Kidney (tissue), 22 donors: Measurements from ENCODE around the gene APPL1. TPM values are rescaled to one million over a fixed set of nuclear protein-coding genes. Genes with fewer than 3 reads are reported as not detected.

ENCODE experiments used
- DNase-seq, 5 donors: peaks; one replicate each; pipeline ENCODE4 v3.0.0-alpha.2; 2013 to 2020
- FAIRE-seq: peaks from 2 replicates; lab custom pipeline; 2012; peaks lifted over from hg19 to GRCh38; lab: Jason Lieb, UNC
- H3K27ac ChIP-seq, 2 donors: one replicate each; pipeline ENCODE4 v1.7.0; 2013; ENCODE audit warnings: low read depth in 2 of 2, low read length in 2 of 2, inconsistent platforms in 1 of 2
- H3K27me3 ChIP-seq: one replicate; pipeline ENCODE4 v1.7.1; 2013; ENCODE audit warnings: low read length, inconsistent platforms; ENCODE audit not compliant: control insufficient read depth, insufficient read depth
- H3K36me3 ChIP-seq, 3 donors: one replicate each; pipeline versions ENCODE4 v1.7.0 to v1.7.1; 2013; ENCODE audit warnings: low read length in 3 of 3, control low read depth in 1 of 3, inconsistent platforms in 1 of 3; ENCODE audit not compliant: insufficient read depth in 3 of 3, control insufficient read depth in 2 of 3
- H3K4me1 ChIP-seq, 3 donors: one replicate each; pipeline versions ENCODE4 v1.7.0 to v1.7.1; 2013; ENCODE audit warnings: low read length in 3 of 3, inconsistent platforms in 1 of 3, low read depth in 1 of 3; ENCODE audit not compliant: control insufficient read depth in 2 of 3, insufficient read depth in 2 of 3
- H3K4me3 ChIP-seq, 3 donors: one replicate each; pipeline versions ENCODE4 v1.7.0 to v1.8.1; 2013; ENCODE audit warnings: low read length in 3 of 3, control low read depth in 1 of 3, inconsistent platforms in 1 of 3
- H3K9ac ChIP-seq, 3 donors: one replicate each; pipeline versions ENCODE4 v1.7.0 to v1.7.1; 2013; ENCODE audit warnings: low read length in 3 of 3, control low read depth in 1 of 3, inconsistent platforms in 1 of 3
- H3K9me3 ChIP-seq, 3 donors: one replicate each; pipeline versions ENCODE4 v1.7.0 to v1.7.1; 2013; ENCODE audit warnings: low read length in 3 of 3, control low read depth in 1 of 3, inconsistent platforms in 1 of 3; ENCODE audit not compliant: control insufficient read depth in 2 of 3, insufficient read depth in 1 of 3
- intact Hi-C: fragments of 100-400 bp; cut with DNase I; formaldehyde crosslinking; loops from one replicate; pipeline ENCODE4 v1.11.1; 2022
- long read RNA-seq, 10 donors: library from polyadenylated mRNA in 1 of 10; unstranded in 1 of 10; transcript quantifications; one replicate each; pipeline ENCODE4 v2.0.0 and lab custom pipeline, GENCODE V29; 2021 to 2026
- polyA plus RNA-seq: library from polyadenylated mRNA; stranded (reverse); fragments of 350-450 nt; fragmentation: Illumina TruSeq; extraction: RNeasy Lipid Tissue Mini Kit (QIAGEN cat#74804); gene quantifications from one replicate; pipeline ENCODE4 v1.2.3, GENCODE V29; 2014; ENCODE audit warnings: low read depth, low replicate concordance; ENCODE audit not compliant: insufficient read depth
- total RNA-seq: library from RNA; stranded (reverse); fragmentation: NEBNext Ultra II Directional; extraction: Animal tissue kit (Norgen Biotek cat#: 25700); gene quantifications from one replicate; pipeline ENCODE4 v1.2.1, GENCODE V29; 2021
- TF ChIP-seq, protein P1 (sequence below): IDR thresholded peaks from 3 replicates; pipeline ENCODE4 v1.5.1; 2012; ENCODE audit warnings: mild to moderate bottlenecking, moderate library complexity, borderline replicate concordance; ENCODE audit not compliant: insufficient read depth; ENCODE audit errors: extremely low read depth
- donor health status: control.
- donor health status: control.
- donor health status: control.
- donor health status: control.
- donor health status: control.
- donor health status: DM: yes; HTN: yes; CAD: no.
- donor health status: Normal renal cell carcinoma (clear cell type).

Gene APPL1, protein sequence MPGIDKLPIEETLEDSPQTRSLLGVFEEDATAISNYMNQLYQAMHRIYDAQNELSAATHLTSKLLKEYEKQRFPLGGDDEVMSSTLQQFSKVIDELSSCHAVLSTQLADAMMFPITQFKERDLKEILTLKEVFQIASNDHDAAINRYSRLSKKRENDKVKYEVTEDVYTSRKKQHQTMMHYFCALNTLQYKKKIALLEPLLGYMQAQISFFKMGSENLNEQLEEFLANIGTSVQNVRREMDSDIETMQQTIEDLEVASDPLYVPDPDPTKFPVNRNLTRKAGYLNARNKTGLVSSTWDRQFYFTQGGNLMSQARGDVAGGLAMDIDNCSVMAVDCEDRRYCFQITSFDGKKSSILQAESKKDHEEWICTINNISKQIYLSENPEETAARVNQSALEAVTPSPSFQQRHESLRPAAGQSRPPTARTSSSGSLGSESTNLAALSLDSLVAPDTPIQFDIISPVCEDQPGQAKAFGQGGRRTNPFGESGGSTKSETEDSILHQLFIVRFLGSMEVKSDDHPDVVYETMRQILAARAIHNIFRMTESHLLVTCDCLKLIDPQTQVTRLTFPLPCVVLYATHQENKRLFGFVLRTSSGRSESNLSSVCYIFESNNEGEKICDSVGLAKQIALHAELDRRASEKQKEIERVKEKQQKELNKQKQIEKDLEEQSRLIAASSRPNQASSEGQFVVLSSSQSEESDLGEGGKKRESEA
- 48.2 TPM for total RNA-seq
- polyA plus RNA-seq, result 9.5 TPM
- long read RNA-seq, donor 1, full-length matches to known transcripts, result 3 of 10 reads
- long read RNA-seq, donor 1, partial matches to known transcripts, result 7 of 10 reads
- long read RNA-seq, donor 1, other reads (novel, unspliced or antisense), result 0 of 10 reads
- long read RNA-seq, donor 2, partial matches to known transcripts, result 0 of 1 reads
- long read RNA-seq, donor 2, other reads (novel, unspliced or antisense), result 0 of 1 reads
- long read RNA-seq, donor 3, full-length matches to known transcripts, result 10 of 29 reads
- long read RNA-seq, donor 3, partial matches to known transcripts, result 19 of 29 reads
- long read RNA-seq, donor 3, other reads (novel, unspliced or antisense), result 0 of 29 reads
- long read RNA-seq, donor 4, full-length matches to known transcripts, result 5 of 5 reads
- long read RNA-seq, donor 4, partial matches to known transcripts, result 0 of 5 reads
- long read RNA-seq, donor 4, other reads (novel, unspliced or antisense), result 0 of 5 reads
- long read RNA-seq, donor 5, result 0 reads
- long read RNA-seq, donor 6, full-length matches to known transcripts, result 3 of 3 reads
- long read RNA-seq, donor 6, partial matches to known transcripts, result 0 of 3 reads
- long read RNA-seq, donor 6, other reads (novel, unspliced or antisense), result 0 of 3 reads
- long read RNA-seq, donor 7, full-length matches to known transcripts, result 17 of 58 reads
- long read RNA-seq, donor 7, partial matches to known transcripts, result 30 of 58 reads
- long read RNA-seq, donor 7, other reads (novel, unspliced or antisense), result 11 of 58 reads
- long read RNA-seq, donor 8, partial matches to known transcripts, result 0 of 3 reads
- long read RNA-seq, donor 8, other reads (novel, unspliced or antisense), result 0 of 3 reads
- long read RNA-seq, donor 9, partial matches to known transcripts, result 0 of 1 reads
- long read RNA-seq, donor 9, other reads (novel, unspliced or antisense), result 0 of 1 reads
- long read RNA-seq, donor 10, full-length matches to known transcripts, result 2 of 14 reads
- long read RNA-seq, donor 10, partial matches to known transcripts, result 7 of 14 reads
- long read RNA-seq, donor 10, other reads (novel, unspliced or antisense), result 5 of 14 reads

DNA sequence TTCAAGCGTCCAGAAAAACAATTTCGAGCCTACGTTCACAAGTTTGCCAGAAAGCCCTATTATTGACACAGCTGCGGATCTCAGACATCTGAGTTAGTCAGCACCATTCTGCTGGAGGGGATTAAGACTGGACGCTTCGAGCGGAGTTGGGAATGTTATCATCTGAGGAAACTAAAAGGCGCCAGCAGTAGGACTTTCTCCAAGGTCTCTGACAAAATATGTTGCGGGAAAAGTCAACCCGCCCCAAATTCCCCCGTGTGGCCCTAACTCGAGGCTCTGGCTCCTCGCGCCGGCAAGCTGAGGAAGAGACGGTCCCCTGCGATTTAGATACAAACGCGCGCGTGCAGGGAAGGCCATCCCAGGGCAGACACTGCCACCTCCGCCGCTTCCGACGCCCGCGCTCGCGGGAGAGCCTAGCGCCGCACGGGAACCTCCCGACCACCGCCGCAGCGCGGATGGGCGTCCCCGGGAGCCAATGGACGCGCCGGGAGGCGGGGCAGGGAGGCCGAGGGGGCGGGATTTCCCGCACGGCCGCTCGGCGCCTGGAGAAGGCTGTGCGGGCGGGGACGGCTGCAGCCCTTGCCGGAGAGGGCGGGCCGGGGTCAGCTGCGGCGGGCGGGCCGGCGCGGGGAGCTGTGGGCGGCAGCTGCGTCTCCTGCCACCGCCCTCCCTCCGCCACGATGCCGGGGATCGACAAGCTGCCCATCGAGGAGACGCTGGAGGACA lies at the start of gene APPL1:
TSS of gene APPL1 (plus strand) at position 526 of the 726 bp plus-strand sequence. CDS start at position 681, 155 bp downstream.
- TF ChIP-seq, protein P1, sequence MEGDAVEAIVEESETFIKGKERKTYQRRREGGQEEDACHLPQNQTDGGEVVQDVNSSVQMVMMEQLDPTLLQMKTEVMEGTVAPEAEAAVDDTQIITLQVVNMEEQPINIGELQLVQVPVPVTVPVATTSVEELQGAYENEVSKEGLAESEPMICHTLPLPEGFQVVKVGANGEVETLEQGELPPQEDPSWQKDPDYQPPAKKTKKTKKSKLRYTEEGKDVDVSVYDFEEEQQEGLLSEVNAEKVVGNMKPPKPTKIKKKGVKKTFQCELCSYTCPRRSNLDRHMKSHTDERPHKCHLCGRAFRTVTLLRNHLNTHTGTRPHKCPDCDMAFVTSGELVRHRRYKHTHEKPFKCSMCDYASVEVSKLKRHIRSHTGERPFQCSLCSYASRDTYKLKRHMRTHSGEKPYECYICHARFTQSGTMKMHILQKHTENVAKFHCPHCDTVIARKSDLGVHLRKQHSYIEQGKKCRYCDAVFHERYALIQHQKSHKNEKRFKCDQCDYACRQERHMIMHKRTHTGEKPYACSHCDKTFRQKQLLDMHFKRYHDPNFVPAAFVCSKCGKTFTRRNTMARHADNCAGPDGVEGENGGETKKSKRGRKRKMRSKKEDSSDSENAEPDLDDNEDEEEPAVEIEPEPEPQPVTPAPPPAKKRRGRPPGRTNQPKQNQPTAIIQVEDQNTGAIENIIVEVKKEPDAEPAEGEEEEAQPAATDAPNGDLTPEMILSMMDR, result no peak
- Histone ChIP-seq H3K9me3 (no peaks in the 10 kb centered on the region), H3K27me3 (no peaks in the 10 kb centered on the region), H3K4me3 (peak within 1 kb of the TSS; percentile 73 to 97 (median 88)), H3K4me1 (peaks cover 0 to 4% (median 0%) of the 10 kb centered on the region in 3 donors), H3K36me3 (no peaks in the 10 kb centered on the region), H3K9ac (peak within 1 kb of the TSS; percentile 78 to 95 (median 86)), H3K27ac (peak within 1 kb of the TSS; percentile 92 to 93)
- intact Hi-C loops, result loop anchor here (10.0 kb wide), 1 partner anchor 133 kb away; no protein-coding TSS in a partner anchor
- DNase-seq (peak; percentile 95 to 98 (median 97)), FAIRE-seq (no peak)

DNA sequence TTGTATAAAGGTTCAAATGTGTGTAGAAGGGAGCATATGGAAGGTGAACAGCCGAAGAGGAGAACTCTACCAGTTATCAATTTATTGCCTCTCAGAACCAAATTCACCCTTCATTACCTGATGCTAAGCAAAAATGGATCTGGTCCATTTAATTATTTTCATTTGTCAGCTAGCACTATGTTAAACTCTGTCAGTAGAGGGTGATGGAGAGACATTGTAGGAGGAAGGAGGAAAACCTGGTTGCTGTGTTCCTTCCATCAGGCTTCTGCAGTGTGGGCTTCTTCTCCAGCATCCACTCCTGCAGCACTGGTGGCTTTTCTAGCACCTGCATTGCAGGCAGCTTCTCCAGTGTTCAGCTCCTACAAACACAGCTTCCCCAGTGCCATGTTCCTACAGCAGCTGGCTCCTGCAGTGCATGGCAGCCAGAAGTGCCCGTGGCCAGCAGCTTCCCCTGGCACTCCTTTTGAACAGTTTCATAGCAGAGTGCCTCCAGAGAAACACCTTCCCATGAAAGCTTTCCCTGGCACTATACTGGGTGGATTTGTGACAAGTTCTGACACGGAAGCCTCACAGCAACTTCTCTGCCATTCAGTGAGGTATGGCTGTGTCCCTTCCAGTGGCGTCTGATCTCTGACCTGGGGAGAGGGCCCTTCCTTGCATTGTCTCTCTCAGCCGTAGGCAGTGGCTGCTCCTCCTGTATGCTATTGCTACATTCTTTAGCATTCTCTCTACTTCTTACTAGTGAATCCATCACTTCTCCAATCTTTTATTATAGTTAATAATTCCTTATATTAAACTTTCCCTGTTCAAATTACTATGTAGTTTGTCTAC lies 47.7 kb upstream of the APPL1 start:
- H3K4me1 ChIP-seq, result peaks cover 0 to 4% (median 0%) of the 10 kb centered on the region in 3 donors
- no peak for DNase-seq
- TF ChIP-seq, protein P1, result peak; percentile 26
- H3K27ac ChIP-seq, result no peak overlapping the region
- intact Hi-C loops, result no loop called here
- peak overlapping the region in 1 of 3 donors; percentile 24 for H3K4me3 ChIP-seq
- no peaks in the 10 kb centered on the region for H3K9me3 ChIP-seq
- H3K36me3 ChIP-seq, result no peaks in the 10 kb centered on the region
- no peak overlapping the region for H3K9ac ChIP-seq
- FAIRE-seq, result no peak
- no peaks in the 10 kb centered on the region for H3K27me3 ChIP-seq
